ENCODE data around the gene SLC9A9. TPM values are rescaled to one million over a fixed set of nuclear protein-coding genes. Genes with fewer than 3 reads are reported as not detected.

The SLC9A9 gene
- polyA plus RNA-seq, 1 donor from 2014 or later = 0.54 TPM

GRCh38 chr3:143232981-143233380, 615.3 kb downstream of the SLC9A9 start:
- Histone ChIP-seq H3K79me2 (replicated peaks; ENCODE audit: insufficient read depth, low read length) (no peaks in the 10 kb centered on the region), H3K36me3 (ENCODE audit: insufficient read depth, low read length) (no peaks in the 10 kb centered on the region), H3F3A (ENCODE audit: insufficient read depth, low read length, poor library complexity, severe bottlenecking) (no peaks in the 10 kb centered on the region), H3K4me2 (ENCODE audit: low read length) (no peak overlapping the region), H2AFZ (ENCODE audit: low read depth, low read length) (no peak overlapping the region), H4K20me1 (ENCODE audit: insufficient read depth) (no peaks in the 10 kb centered on the region), H3K9me3 (ENCODE audit: low read length) (no peaks in the 10 kb centered on the region), H3K27ac (ENCODE audit: low read length) (no peak overlapping the region), H3K9me2 (ENCODE audit: insufficient read depth, low read length) (no peaks in the 10 kb centered on the region), H3K4me3 (ENCODE audit: low read length) (no peak overlapping the region), H3K27me3 (ENCODE audit: insufficient read depth, low read depth, low read length) (no peaks in the 10 kb centered on the region), H3K9ac (ENCODE audit: low read length) (no peak overlapping the region)
- TF ChIP-seq RAD21 (conservative IDR thresholded peaks at IDR 0.05) (no peak), EZH2 (IDR thresholded peaks at IDR 0.05; ENCODE audit: borderline replicate concordance, insufficient read depth, low read length, poor library complexity, severe bottlenecking) (no peak), EP300 (conservative IDR thresholded peaks at IDR 0.05; ENCODE audit: poor library complexity, severe bottlenecking) (no peak), POLR2AphosphoS5 (IDR thresholded peaks at IDR 0.05) (no peak), SMC3 (conservative IDR thresholded peaks at IDR 0.05; ENCODE audit: poor library complexity) (no peak), CTCF (IDR thresholded peaks at IDR 0.05; ENCODE audit: poor library complexity, severe bottlenecking) (no peak), MXI1 (conservative IDR thresholded peaks at IDR 0.05; ENCODE audit: poor library complexity, severe bottlenecking) (no peak), REST (IDR thresholded peaks at IDR 0.05; ENCODE audit: borderline replicate concordance) (no peak), TAF1 (IDR thresholded peaks at IDR 0.05; ENCODE audit: low read depth) (no peak)

- H3K27ac ChIP-seq (ENCODE audit: low read length) = no peak overlapping the region
- H3K9ac ChIP-seq (ENCODE audit: low read length) = no peak overlapping the region
- no peak overlapping the region for H2AFZ ChIP-seq (ENCODE audit: low read depth, low read length)
- no peaks in the 10 kb centered on the region for H3K9me2 ChIP-seq (ENCODE audit: insufficient read depth, low read length)
- H3K4me2 ChIP-seq (ENCODE audit: low read length) = no peak overlapping the region
- H3K4me3 ChIP-seq (ENCODE audit: low read length) = no peak overlapping the region
- no peaks in the 10 kb centered on the region for H3F3A ChIP-seq (ENCODE audit: insufficient read depth, low read length, poor library complexity, severe bottlenecking)
- H3K79me2 ChIP-seq (replicated peaks; ENCODE audit: insufficient read depth, low read length) = no peaks in the 10 kb centered on the region
- H3K36me3 ChIP-seq (ENCODE audit: insufficient read depth, low read length) = no peaks in the 10 kb centered on the region
- no peaks in the 10 kb centered on the region for H4K20me1 ChIP-seq (ENCODE audit: insufficient read depth)
- H3K27me3 ChIP-seq (ENCODE audit: insufficient read depth, low read depth, low read length) = no peaks in the 10 kb centered on the region
- TF ChIP-seq RAD21 (conservative IDR thresholded peaks at IDR 0.05) = no peak
- no peak for TF ChIP-seq EP300 (conservative IDR thresholded peaks at IDR 0.05; ENCODE audit: poor library complexity, severe bottlenecking)
- TF ChIP-seq REST (IDR thresholded peaks at IDR 0.05; ENCODE audit: borderline replicate concordance) = no peak
- no peak for TF ChIP-seq EZH2 (IDR thresholded peaks at IDR 0.05; ENCODE audit: borderline replicate concordance, insufficient read depth, low read length, poor library complexity, severe bottlenecking)
- TF ChIP-seq POLR2AphosphoS5 (IDR thresholded peaks at IDR 0.05) = no peak
- H3K9me3 ChIP-seq (ENCODE audit: low read length) = no peaks in the 10 kb centered on the region
Observed at GRCh38 chr3:143228405-143228804, 619.9 kb downstream of the SLC9A9 start.
